Panc1 (cell line): ENCODE data around the gene REXO4. TPM values are rescaled to one million over a fixed set of nuclear protein-coding genes. Genes with fewer than 3 reads are reported as not detected.

ENCODE experiments used
- ATAC-seq: fragments of 200-7000 bp; cut with Tn5 transposase; 2 replicates; pipeline ENCODE4 v1.9.1; 2020; ENCODE audit warnings: mild to moderate bottlenecking, moderate library complexity
- BruUV-seq: library from RNA; stranded (reverse); fragments of 400-500 nt; replicated peaks from 2 replicates; lab custom pipeline; 2021; lab: Mats Ljungman, UMichigan
- CTCF ChIA-PET: fragments of 300-600 bp; sonication (Branson Sonifier 250); formaldehyde crosslinking; loops from one replicate; lab custom pipeline; 2022; ENCODE audit warnings: antibody characterized with exemption; lab: Charles Lee
- POLR2A ChIA-PET: fragments of 300-600 bp; sonication (Branson Sonifier 250); formaldehyde crosslinking; loops from one replicate; lab custom pipeline; 2022; ENCODE audit warnings: antibody characterized with exemption; lab: Charles Lee
- DNase-seq: peaks from one replicate; pipeline ENCODE4 v3.0.0-alpha.2; 2010; ENCODE audit warnings: low read depth, low spot score
- H3K27ac ChIP-seq: 2 replicates; pipeline ENCODE4 v1.5.1; 2011; ENCODE audit warnings: mild to moderate bottlenecking, low read length, inconsistent platforms
- H3K27me3 ChIP-seq: fragments of 200-500 bp; sonication (Bioruptor generic); 2 replicates; pipeline ENCODE4 v1.6.0; 2014; ENCODE audit warnings: low read length, inconsistent platforms; ENCODE audit not compliant: control insufficient read depth, insufficient read depth
- H3K36me3 ChIP-seq: fragments of 200-500 bp; sonication (Bioruptor generic); 2 replicates; pipeline ENCODE4 v1.5.1; 2014; ENCODE audit warnings: inconsistent platforms, mild to moderate bottlenecking, low read length, moderate library complexity; ENCODE audit not compliant: control insufficient read depth, insufficient read depth
- H3K4me1 ChIP-seq: 2 replicates; pipeline ENCODE4 v1.5.1; 2011; ENCODE audit warnings: inconsistent platforms, mild to moderate bottlenecking, low read length, moderate library complexity; ENCODE audit not compliant: control insufficient read depth, insufficient read depth
- H3K4me3 ChIP-seq, 2 experiments: 2 replicates each; pipeline ENCODE4 v1.5.1; 2011 to 2012; ENCODE audit warnings: low read depth in 2 of 2, low read length in 2 of 2, mild to moderate bottlenecking in 2 of 2, inconsistent platforms in 1 of 2, moderate library complexity in 1 of 2
- H3K9me3 ChIP-seq: fragments of 200-500 bp; sonication (Bioruptor generic); 2 replicates; pipeline ENCODE4 v1.5.1; 2014; ENCODE audit warnings: low read depth, mild to moderate bottlenecking, inconsistent platforms, low read length, moderate library complexity; ENCODE audit not compliant: control insufficient read depth, insufficient read depth
- POLR2AphosphoS5 ChIP-seq: IDR thresholded peaks from 2 replicates; pipeline ENCODE4 v1.6.1; 2012; ENCODE audit warnings: mild to moderate bottlenecking, low read depth, low read length, moderate library complexity
- SIN3A ChIP-seq: IDR thresholded peaks from 2 replicates; pipeline ENCODE4 v1.6.1; 2012; ENCODE audit warnings: low read depth, mild to moderate bottlenecking, low read length, moderate library complexity, borderline replicate concordance; ENCODE audit not compliant: insufficient read depth
- TCF7L2 ChIP-seq: IDR thresholded peaks from 2 replicates; pipeline ENCODE4 v1.6.1; 2011; ENCODE audit warnings: mild to moderate bottlenecking, low read depth, low read length, inconsistent platforms
- in situ Hi-C: cut with HindIII; loops from 2 replicates; pipeline ENCODE4 v1.10.0; 2016; ENCODE audit warnings: low sequenced_read_pairs, low pct_unique_long_range_greater_than_20kb
- intact Hi-C: fragments of 100-400 bp; cut with micrococcal nuclease; formaldehyde crosslinking; loops from one replicate; pipeline ENCODE4 v1.10.0; 2022; ENCODE audit not compliant: unreplicated experiment
- total RNA-seq: library from RNA; stranded (reverse); gene quantifications from one replicate; pipeline ENCODE4 v1.2.1, GENCODE V29; 2021; ENCODE audit not compliant: unreplicated experiment
- TF ChIP-seq, protein P1 (sequence below), 2 experiments: IDR thresholded peaks; 2 replicates each; pipeline ENCODE4 v1.6.1; 2011 to 2012; ENCODE audit warnings: low read depth in 2 of 2, control low read depth in 1 of 2, low read length in 1 of 2, mild to moderate bottlenecking in 1 of 2, moderate library complexity in 1 of 2; ENCODE audit not compliant: insufficient read depth in 1 of 2
- TF ChIP-seq, protein P2 (sequence below): fragments of 450-650 bp; IDR thresholded peaks from 2 replicates; pipeline ENCODE4 v1.5.1; 2017; ENCODE audit warnings: mild to moderate bottlenecking

Gene REXO4
- total RNA-seq, 1 experiment from 2014 or later: 19.9 TPM

DNA sequence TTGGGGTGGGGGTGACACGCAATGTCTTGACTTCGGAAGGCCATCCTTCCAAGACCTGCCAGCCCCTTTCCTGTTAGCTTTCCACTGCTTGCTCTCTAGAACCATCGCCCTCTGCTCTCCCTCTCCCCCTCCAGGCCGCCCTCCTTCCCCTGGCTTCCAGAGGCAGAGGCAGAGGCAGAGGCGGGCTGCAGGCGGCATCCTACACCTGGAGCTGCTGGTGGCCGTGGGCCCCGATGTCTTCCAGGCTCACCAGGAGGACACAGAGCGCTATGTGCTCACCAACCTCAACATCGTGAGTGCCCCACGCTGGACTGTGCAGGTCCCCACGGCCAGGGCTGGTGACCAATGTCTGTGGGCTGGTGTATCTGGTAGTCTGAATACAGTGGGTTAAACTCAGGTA, 6.4 kb upstream of the REXO4 start:
- ChIA-PET CTCF (no interaction called here), POLR2A (no interaction called here)
- intact Hi-C loops: no loop called here
- in situ Hi-C loops: no loop called here
- no peak for ATAC-seq
- Histone ChIP-seq H3K9me3 (no peaks in the 10 kb centered on the region), H3K27ac (no peak overlapping the region), H3K36me3 (no peaks in the 10 kb centered on the region), H3K4me1 (peaks cover 6% of the 10 kb centered on the region; the same call in 1 of the 2 replicates), H3K4me3 (no peak overlapping the region), H3K27me3 (no peaks in the 10 kb centered on the region)
- TF ChIP-seq TCF7L2: no peak
- TF ChIP-seq, protein P1, sequence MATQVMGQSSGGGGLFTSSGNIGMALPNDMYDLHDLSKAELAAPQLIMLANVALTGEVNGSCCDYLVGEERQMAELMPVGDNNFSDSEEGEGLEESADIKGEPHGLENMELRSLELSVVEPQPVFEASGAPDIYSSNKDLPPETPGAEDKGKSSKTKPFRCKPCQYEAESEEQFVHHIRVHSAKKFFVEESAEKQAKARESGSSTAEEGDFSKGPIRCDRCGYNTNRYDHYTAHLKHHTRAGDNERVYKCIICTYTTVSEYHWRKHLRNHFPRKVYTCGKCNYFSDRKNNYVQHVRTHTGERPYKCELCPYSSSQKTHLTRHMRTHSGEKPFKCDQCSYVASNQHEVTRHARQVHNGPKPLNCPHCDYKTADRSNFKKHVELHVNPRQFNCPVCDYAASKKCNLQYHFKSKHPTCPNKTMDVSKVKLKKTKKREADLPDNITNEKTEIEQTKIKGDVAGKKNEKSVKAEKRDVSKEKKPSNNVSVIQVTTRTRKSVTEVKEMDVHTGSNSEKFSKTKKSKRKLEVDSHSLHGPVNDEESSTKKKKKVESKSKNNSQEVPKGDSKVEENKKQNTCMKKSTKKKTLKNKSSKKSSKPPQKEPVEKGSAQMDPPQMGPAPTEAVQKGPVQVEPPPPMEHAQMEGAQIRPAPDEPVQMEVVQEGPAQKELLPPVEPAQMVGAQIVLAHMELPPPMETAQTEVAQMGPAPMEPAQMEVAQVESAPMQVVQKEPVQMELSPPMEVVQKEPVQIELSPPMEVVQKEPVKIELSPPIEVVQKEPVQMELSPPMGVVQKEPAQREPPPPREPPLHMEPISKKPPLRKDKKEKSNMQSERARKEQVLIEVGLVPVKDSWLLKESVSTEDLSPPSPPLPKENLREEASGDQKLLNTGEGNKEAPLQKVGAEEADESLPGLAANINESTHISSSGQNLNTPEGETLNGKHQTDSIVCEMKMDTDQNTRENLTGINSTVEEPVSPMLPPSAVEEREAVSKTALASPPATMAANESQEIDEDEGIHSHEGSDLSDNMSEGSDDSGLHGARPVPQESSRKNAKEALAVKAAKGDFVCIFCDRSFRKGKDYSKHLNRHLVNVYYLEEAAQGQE (IDR thresholded peaks at IDR 0.05; ENCODE audit: insufficient read depth in 1 of 2, low read depth in 2 of 2, low read length in 1 of 2): no peak
- TF ChIP-seq, protein P2, sequence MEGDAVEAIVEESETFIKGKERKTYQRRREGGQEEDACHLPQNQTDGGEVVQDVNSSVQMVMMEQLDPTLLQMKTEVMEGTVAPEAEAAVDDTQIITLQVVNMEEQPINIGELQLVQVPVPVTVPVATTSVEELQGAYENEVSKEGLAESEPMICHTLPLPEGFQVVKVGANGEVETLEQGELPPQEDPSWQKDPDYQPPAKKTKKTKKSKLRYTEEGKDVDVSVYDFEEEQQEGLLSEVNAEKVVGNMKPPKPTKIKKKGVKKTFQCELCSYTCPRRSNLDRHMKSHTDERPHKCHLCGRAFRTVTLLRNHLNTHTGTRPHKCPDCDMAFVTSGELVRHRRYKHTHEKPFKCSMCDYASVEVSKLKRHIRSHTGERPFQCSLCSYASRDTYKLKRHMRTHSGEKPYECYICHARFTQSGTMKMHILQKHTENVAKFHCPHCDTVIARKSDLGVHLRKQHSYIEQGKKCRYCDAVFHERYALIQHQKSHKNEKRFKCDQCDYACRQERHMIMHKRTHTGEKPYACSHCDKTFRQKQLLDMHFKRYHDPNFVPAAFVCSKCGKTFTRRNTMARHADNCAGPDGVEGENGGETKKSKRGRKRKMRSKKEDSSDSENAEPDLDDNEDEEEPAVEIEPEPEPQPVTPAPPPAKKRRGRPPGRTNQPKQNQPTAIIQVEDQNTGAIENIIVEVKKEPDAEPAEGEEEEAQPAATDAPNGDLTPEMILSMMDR: no peak
- no peak for TF ChIP-seq POLR2AphosphoS5
- TF ChIP-seq SIN3A: no peak
- DNase-seq: no peak
- BruUV-seq: no TSS peak

DNA sequence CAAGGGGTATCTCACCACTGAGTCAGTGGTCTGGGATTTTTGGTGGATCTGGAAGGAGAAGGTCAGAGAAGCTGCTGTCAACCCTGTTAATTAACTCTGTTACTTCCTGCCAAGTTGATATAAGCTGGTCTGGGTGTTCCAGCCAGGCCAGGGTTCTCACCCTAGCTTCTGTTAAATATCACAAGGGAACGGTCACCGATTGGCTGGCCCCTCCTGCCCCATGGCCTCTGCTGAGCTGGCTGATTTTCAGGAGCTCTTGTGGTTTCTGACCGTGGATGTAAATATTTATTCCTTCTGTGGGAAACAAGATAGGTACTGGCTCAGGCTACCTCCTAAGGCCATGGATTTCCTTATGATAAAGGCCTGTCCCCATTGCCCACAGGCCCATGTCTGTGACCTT, 5.4 kb upstream of the REXO4 start:
- H3K27me3 ChIP-seq: no peaks in the 10 kb centered on the region
- H3K4me3 ChIP-seq: no peak overlapping the region
- ATAC-seq (no peak), DNase-seq (no peak)
- intact Hi-C loops (no loop called here), in situ Hi-C loops (no loop called here)
- no TSS peak for BruUV-seq
- peaks cover 6% of the 10 kb centered on the region; the same call in 1 of the 2 replicates for H3K4me1 ChIP-seq
- no peaks in the 10 kb centered on the region; the same call in 1 of the 2 replicates for H3K36me3 ChIP-seq
- no peaks in the 10 kb centered on the region for H3K9me3 ChIP-seq
- POLR2A ChIA-PET: no interaction called here
- no peak overlapping the region for H3K27ac ChIP-seq
- TF ChIP-seq, protein P2: no peak
- TF ChIP-seq SIN3A: no peak
- no peak for TF ChIP-seq TCF7L2
- TF ChIP-seq POLR2AphosphoS5: no peak
- TF ChIP-seq, protein P1 (IDR thresholded peaks at IDR 0.05; ENCODE audit: insufficient read depth in 1 of 2, low read depth in 2 of 2, low read length in 1 of 2): no peak
- CTCF ChIA-PET: interaction anchor here (1.1 kb wide), 1 partner anchor 36 kb away, joined by 3 read pairs; the partner anchor contains the start of gene CACFD1
